Measurements from ENCODE around the gene FCER1A.
"Not testable (repeated sequence)": the region's sequence is repeated elsewhere in the genome, so short reads cannot be mapped to it uniquely, and the experiment has no call there.

FCER1A gene

DNA sequence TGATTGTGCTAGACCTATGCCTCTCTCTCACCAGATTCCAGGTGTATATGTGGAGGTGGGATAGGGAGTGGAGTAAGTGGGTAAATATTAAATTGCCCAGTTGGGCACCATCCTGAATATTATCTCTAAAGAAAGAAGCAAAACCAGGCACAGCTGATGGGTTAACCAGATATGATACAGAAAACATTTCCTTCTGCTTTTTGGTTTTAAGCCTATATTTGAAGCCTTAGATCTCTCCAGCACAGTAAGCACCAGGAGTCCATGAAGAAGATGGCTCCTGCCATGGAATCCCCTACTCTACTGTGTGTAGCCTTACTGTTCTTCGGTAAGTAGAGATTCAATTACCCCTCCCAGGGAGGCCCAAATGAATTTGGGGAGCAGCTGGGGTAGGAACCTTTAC is at the start of gene FCER1A:
Gene FCER1A, plus strand, starts transcription at position 242 of the 400 bp plus-strand sequence. Its CDS starts 29 bp downstream, at position 271.
- no peak for DNase-seq

DNA sequence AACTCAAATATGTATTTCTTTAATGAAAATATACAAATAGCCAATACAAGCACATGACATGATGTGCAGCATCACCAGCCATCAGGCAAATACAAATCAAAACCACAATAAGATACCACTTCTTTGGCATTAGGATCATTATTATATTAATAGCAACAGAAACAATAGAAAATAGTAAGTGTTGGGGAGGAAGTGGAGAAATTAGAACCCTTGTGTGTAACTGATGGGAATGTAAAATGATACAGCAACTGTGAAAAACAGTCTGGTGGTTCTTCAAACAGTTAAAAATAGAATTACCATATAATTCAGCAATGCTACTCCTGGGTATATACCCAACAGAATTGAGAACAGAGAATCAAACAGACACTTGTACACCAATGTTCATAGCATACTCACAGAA is 40.8 kb upstream of the FCER1A start:
- DNase-seq = no peak

DNA sequence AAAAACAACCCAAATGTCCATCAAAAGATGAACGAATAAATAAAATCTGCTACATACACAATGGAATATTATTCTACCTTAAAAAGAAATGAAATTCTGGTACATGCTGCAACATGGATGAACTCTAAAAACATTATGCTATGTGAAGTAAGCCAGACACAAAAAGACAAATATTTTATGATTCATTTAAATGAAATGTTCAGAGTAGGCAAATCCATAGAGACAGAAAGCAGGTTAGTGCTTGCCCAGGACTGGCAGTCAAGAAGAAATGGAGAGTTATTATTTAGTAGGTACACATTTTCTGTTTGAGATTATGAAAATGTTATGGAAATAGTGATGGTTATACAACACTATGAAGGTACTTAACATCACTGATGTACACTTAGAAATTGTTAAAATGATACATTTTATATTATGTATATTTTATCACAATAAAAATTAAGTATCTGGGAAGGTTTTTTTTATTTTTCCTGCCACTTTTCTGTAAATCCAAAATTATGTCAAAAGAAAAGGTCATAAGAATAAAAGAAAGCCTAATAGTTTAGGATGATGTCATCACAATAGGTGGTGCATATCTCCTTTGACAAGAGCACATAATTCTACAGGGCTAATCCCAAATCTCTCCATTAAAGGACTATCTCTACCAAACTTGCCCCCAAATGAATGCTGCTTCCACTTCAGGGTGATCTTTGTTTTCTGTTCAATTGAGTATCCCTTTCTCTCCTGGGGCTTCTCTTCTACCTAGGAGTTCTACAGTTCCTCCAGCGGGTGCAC is 40.2 kb upstream of the FCER1A start:
- DNase-seq = no peak

DNA sequence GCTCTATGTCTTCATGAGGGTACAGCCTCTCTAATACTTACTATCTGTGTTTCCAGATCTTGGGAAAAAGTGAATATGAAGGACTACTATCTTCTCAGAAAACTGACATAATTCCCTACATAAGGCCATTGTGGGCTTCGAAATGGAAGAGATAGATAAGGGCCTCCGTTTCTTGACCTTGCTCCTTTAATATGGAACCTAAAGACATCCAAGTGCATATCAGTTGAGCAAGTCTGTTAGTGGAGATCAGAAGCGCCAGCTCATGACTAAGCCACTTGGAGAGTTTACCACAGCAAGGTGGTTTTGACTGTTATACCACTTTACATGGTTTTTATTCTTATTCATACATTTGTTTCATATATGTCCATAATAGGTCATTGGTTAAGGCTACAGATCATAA is 35.3 kb upstream of the FCER1A start:
- no peak for DNase-seq

DNA sequence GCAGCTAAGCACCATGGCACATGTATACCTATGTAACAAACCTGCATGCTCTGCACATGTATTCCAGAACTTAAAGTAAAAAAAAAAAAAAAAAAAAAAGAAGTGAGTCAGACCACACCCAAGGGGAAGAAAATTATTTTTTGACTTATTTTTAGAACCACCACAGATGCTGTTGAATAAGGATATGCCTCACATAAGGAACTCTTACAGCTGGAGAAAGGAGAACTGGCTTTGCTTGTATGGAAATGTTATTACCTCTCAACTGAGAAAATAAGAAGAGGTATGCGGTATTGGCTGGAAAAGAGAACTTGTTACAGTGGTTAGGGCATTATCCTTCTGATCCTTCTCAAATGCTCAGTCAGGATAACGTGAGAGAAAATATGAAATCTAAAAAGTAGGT is 27.5 kb upstream of the FCER1A start:
- no peak for DNase-seq

DNA sequence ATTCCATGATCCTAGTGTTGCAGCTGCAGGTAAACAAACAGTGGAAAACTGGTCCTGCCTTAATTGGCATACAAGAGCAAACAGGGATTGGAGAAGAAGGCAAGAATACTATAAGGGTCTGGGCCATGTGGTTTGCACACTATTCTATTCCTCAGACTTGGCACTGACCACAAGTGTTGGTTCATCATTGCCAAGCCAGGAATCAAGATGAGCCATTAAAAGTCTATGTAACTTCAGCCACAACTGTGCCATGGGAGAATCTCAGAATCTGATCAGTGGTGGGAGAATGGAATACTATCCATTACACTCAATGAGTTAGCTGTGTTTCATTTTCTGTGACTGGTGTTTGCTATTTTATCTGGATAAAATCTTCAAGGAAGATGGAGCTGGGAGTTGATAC is 26.2 kb upstream of the FCER1A start:
- no peak for DNase-seq

DNA sequence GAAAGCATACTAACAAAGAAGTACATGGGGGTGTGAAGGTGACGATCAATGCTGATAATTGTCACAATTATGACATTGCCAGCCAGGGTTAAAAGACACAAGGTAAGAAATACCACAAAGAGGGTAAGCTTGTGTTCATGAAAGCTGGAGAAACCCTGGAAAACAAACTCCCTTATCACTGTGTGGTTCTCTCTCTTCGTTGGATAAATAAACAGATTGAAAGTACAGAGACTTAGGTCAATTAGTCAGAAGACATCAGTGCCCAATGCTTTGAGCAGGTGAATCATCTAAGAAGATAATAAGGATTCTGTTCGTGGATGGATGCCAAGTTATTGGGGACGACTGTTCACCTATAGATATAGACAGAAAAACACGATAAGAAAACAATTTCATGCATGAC is 22.4 kb upstream of the FCER1A start:
- DNase-seq = no peak

DNA sequence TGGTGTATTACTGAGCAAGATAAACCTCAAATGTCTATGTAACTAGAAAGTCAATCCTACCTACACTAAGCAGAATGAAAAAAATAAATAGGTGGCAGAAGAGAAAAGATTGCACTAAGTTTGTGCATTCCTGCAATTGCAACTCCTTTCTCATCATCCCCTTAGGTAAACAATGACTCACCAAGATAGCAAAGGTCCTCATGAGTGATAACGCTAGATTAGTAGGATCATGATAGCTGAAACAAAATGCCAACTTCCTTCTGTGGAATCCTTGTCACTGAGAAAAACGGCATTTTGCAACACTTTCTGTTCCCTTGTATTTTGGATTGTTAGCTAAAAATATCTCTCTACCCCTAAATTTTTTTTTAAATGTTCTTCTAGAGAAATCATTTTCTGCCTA is 20.0 kb upstream of the FCER1A start:
- DNase-seq = no peak

DNA sequence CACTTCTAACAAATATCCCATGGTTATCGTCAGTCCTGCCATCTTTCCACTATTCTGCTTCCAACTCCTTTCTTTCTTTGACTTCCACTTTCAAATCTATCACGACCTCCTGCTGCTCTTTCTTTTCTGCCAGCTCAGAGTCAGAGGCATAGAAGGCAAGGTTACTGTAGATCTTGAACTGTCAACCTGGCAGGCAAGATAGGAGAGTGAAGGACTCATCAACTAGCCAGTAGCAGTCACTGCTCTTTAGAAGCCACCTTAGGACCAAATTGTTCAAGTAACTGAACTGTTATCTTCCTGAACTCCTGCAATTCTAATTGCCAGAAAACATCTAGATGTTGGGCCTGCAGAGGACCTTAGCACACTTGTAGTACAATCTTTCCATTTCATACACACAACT is 13.1 kb upstream of the FCER1A start:
- no peak for DNase-seq

DNA sequence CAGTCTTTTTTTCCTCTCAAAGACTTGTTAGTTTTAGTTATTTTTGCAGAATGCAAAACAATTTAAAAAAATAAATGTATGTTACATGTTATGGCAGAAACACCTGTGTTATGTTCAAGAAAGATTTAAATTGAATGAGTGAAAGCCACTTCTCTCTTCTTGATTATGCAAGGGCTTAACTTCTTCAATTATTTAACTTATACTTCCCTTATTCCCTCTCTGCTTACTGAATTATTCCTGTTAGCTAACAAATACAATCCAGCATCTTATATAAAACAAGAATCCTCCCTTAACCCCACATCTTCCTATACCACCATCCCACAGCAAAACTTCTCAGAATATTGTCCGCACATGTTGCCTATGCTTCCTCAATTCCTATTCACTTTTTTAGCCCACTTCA is 10.7 kb upstream of the FCER1A start:
- no peak for DNase-seq

DNA sequence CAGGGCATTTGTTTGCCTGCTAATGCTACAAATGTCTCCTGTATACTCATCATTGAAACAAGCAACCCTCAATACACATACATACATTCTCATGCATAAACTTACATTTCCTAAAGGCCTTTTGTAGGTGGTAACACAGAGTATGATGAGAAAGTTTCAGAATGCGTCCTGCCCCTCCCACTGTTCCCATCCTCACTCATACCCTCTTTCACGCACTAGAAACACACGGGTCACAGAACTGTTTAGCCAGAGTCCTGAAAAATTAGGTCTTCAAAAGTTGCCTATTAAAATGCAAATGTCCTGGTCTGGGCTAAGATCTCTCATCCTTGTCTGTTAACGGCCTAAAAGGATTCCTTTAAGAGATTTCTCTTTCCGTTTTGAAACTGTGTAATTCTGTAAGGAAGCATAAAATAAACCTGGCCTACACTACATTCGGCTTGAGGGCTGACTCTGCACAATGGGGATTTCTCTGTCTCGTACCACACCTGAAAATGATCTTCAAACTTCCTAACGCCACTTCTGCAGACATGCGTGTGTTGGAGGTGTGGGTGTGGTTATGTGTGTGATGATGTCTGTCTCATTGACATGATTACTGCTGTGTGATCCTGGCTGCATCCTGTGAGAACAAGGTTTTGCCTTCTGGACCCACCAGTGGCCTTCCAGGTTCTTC is 5.3 kb upstream of the FCER1A start:
- DNase-seq = no peak

DNA sequence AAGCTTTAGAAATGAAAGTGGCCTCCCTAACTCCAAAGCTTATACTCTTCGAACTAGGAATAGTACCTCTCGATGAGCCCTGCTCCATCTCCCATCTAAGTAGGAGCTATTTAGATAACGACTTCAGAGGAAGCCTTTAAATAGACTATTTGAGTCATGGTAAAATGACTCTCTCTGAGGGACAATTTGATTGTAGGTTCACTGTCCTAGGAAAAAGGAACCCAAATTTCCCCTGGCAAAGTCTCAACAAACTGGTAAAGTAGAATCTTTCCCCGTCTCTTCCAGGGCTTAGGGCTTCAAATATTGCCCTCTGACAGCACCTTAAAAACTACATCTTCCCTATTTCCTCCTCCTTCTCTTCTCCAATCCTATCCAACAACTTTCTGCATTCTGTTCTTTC is 2.0 kb upstream of the FCER1A start:
- no peak for DNase-seq

DNA sequence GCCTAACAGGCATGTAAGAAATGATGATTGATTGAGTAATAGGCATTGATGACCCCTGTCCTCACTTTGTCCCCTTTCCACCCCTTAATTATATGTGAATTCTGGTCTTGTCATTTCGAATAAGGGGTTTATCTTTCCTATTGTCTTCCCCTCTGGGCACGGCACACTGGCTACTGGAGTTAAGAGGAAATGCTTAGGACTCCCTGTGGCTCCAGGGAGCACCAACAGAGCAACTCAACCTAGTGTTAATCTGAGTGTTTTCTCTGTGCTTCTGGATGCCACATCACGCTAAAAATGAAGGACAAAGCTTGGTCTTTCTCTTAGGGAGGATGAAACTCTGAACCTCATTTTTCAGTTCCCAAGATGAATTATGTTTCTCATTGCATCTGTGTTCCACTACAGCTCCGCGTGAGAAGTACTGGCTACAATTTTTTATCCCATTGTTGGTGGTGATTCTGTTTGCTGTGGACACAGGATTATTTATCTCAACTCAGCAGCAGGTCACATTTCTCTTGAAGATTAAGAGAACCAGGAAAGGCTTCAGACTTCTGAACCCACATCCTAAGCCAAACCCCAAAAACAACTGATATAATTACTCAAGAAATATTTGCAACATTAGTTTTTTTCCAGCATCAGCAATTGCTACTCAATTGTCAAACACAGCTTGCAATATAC is 5.3 kb downstream of the FCER1A start:
- no peak for DNase-seq

DNA sequence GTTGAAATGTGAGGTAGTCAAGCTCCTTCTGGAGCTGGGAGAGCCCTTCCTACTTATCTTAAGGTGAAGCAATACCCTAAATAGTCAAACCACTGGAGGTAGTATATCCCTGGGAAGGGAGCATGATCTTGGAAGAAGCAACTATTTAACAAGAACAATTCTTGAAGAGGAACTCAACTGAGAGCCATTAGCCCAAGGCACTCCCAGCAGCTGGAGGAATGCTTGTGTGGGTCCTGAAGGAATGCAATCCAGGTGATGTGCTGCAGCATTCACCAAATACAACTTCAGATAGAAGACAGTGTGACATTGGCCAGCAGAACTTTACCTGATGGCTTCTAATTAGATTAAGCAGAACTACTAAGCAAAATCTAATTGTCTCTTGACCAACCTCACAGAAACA is 9.5 kb downstream of the FCER1A start:
- DNase-seq = no peak

DNA sequence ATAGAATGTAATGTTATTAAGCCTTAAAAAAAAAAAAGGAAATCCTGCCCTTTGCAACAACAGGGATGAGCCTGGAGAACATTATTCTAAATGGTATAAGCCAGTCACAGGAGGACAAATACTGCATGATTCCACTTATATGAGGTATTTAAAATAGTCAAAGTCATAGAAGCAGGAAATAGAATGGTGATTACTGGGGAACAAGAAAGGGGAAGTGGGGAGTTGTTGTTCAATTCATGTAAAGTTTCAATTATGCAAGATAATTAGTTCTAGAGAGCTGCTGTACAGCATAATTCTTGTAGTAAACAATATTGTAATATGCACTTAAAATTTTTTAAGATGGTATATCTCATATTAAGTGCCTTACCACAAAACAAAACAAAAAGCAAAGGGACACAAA is 13.2 kb downstream of the FCER1A start:
- DNase-seq = no peak

DNA sequence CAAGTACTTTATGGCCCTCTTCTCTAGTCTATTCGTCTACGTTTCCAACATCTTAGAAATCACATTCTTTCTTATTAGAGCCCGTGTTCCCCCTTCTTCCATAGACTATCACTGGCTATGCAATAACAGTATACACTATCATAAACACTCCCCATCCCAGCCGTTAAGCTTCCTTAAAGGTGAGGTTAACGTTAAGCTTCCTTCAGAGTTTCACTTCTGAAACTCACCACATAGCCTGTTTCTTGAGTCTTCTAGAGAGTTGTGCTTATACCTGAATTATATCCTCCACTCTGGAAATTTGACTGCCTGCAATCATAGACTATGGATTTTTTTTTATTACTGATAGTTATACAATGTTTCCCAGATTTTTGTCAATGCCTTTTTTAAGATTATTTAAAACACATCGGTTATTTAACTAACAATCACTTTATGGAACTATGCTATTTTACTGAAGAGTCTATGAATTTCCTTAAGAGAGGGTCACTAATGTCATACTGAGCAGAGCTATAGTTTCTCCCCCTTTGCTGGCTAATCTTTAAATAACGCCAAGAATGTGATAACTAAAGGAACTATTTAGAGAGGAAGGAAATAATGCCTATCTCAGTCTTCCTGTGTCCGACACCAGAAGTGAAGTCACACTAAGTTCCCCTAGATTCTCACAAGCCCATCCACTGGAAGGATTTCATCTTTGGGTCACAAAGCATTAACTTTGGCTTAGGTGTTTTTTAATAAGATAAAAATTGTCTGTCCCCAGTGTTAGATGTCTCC is 16.8 kb downstream of the FCER1A start:
- no peak for DNase-seq

DNA sequence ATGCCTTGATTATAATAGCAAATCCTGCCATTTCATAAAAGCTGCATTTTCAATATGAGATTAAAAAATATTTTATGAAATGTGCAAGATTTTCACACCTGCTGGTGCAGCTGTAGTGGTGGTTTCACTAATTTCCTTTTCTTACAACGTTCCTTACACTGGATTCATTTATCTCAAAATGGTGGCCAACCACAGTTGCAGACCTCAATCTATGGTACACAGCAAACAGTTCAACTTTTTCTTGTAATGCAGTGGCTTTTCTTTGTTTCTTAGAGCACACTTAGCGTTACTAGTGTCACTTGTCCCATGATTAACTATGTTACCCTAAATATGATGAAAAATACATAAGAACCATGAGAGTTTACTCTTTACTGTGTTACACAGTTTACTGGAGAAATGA is 32.7 kb downstream of the FCER1A start:
- DNase-seq = no peak

DNA sequence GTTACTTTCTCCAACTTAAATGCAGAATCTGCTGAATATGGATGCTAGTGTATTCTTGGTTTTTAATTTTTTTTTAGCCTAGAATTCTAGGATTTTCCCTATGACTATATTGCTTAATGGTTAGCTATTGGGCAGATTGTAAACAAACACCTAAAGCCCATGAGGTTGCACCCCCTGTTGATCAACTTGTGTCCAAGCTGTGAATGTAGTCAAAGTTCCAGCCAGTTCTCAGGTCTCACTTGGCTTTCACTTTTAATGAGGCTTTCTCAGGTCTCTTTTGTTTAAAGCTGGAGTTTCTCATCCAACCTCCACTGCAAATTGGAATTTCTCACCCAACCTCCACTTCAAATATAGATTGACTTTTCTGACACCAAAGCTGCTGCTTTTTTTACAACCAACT is 35.9 kb downstream of the FCER1A start:
- DNase-seq = no peak

DNA sequence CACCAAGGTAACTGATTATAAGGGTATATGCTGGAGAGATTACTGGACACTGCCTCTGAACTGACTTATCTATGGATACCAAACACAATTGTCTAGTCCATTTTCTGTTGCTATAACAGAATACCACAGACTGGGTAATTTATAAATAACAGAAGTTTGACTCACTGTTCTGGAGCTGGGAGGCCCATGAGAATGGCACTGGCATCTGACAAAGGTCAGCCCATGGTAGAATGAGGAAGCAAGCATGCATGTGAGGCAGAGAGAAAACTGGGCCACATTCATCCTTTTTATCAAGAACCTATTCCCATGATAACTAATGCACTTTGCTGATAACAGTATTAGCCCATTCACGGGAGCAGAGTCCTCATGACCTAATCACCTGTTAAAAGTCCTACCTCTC is 37.4 kb downstream of the FCER1A start:
- no peak for DNase-seq

DNA sequence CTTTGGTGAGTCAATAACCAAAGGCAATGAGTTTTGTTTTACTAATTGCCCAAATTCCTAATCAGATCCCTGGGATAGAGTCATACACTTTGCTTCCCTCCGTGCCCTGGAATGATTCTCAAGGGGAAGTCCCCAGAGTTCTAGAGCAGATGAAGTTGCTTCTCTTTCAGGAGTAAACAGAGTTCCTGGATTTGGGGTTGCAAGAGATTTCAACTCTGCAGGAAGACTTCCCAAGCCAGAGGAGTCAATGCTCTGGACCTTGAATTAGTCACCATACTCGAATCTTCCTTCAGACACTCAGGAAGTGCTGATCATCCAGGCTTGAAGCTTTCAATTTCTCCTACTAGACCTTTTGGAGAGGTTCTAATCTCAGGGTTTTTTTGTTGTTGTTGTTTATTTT is 39.6 kb downstream of the FCER1A start:
- DNase-seq = no peak

DNA sequence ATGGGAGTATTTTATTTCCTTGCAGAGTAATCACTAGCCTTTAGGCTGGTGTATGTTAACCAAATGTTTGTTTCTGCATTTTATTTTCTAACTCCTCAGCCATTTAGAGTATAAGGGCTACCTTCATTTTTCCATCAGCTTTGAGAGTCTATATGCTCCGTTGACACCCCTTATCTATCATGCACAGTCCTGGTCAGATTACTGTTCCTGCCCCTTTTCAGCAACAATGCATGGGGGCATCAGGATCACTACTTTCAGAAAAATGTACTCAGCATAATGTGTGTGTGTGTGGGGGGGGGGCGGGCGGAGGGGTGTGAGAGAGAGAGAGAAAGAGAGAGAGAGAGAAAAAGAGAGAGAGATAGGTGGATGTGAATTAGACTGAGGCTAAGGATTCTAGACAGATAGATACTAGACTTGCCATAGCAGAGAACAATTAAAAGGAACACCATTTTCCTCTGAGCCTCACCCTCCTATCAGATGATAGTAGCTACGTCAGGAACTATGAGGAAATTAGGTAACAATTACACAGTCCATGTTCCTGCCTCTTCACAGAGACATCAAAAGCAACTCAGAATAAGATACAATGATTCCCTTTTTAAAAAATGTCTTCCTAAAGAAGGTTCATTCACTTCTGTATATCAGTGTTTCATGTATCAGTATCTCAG is 40.8 kb downstream of the FCER1A start:
- no peak for DNase-seq

DNA sequence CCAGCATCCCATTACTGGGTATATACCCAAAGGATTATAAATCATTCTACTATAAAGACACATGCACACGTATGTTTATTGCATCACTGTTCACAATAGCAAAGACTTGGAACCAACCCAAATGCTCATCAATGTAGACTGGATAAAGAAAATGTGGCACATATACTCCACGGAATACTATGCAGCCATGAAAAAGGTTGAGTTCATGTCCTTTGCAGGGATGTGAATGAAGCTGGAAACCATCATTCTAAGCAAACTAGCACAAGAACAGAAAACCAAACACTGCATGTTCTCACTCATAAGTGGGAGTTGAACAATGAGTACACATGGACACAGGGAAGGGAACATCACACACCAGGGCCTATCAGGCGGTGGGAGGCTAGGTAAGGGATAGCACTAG is 47.2 kb downstream of the FCER1A start:
- not testable (repeated sequence) for DNase-seq

DNA sequence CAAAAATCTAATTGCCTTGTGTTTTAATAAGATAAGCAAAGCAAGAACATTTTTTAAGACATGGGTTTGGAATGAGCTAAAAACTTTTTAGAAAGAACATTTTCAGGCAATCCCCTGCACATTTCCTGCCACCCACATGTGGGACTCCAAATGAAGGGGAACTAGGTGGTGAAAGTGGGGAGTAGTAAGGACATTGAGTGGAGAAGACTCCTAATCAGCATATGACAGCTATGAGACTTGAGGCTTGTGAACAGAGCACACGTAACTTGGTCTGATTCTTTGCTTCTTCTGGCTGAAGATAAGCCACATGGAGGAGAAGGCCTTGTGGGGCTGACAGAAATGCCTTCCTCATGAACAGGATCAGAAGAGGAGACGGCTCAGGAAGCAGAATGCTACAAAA is 50.3 kb downstream of the FCER1A start:
- no peak for DNase-seq
